HCT116 (cell line): ENCODE measurements around the gene TBCD. TPM values are rescaled to one million over a fixed set of nuclear protein-coding genes. Genes with fewer than 3 reads are reported as not detected.

Experiments
- ATAC-seq: fragments of 200-7000 bp; cut with Tn5 transposase; 2 replicates; pipeline ENCODE4 v1.9.1; 2020; ENCODE audit warnings: mild to moderate bottlenecking, moderate library complexity
- BruUV-seq: library from RNA; stranded (reverse); fragments of 400-500 nt; replicated peaks from 2 replicates; lab custom pipeline; 2021; lab: Mats Ljungman, UMichigan
- CTCF ChIA-PET: fragments of 300-600 bp; sonication (Branson Sonifier 250); formaldehyde crosslinking; loops from one replicate; lab custom pipeline; 2021; ENCODE audit warnings: antibody characterized with exemption; lab: Charles Lee
- POLR2A ChIA-PET: fragments of 300-600, 350-600 bp; sonication (Branson Sonifier 250); formaldehyde crosslinking; loops from one replicate; lab custom pipeline; 2021; ENCODE audit warnings: antibody characterized with exemption; lab: Charles Lee
- RAD21 ChIA-PET, 2 experiments: fragments of 300-600 bp; sonication (Branson Sonifier 250); formaldehyde crosslinking; loops; one replicate each; lab custom pipeline; 2023; ENCODE audit warnings: low total read pairs in 2 of 2; ENCODE audit not compliant: uncharacterized antibody in 2 of 2, unreplicated experiment in 2 of 2, low non-redundant PET in 1 of 2; lab: Charles Lee
- DNase-seq: peaks from one replicate; pipeline ENCODE4 v3.0.0-alpha.2; 2010; ENCODE audit warnings: low read depth, low spot score
- H2AFZ ChIP-seq: fragments of 200-600 bp; shearing (Covaris generic), sonication (generic); 2 replicates; pipeline ENCODE4 v1.6.1; 2017; ENCODE audit warnings: low read depth, mixed run types, mixed read lengths, antibody characterized with exemption, low read length; ENCODE audit not compliant: poor library complexity, severe bottlenecking
- H3K27ac ChIP-seq: 2 replicates; pipeline ENCODE4 v1.5.1; 2012; ENCODE audit warnings: low read depth, low read length
- H3K27me3 ChIP-seq: fragments of 200-600 bp; sonication (generic); 2 replicates; pipeline ENCODE4 v1.6.1; 2016; ENCODE audit warnings: mixed run types, low read length, mixed read lengths; ENCODE audit not compliant: insufficient read depth
- H3K36me3 ChIP-seq, 2 experiments: fragments of 200-500 bp in 1 of 2; fragments of 200-600 bp in 1 of 2; sonication (Bioruptor generic) in 1 of 2; sonication (generic) in 1 of 2; 2 replicates each; pipeline versions ENCODE4 v1.5.1 to v1.6.1; 2014 to 2016; ENCODE audit warnings: low read length in 2 of 2, inconsistent platforms in 1 of 2, mixed read lengths in 1 of 2, mixed run types in 1 of 2; ENCODE audit not compliant: insufficient read depth in 2 of 2, control insufficient read depth in 1 of 2
- H3K4me1 ChIP-seq, 2 experiments: fragments of 200-600 bp in 1 of 2; sonication (generic) in 1 of 2; 2 replicates each; pipeline versions ENCODE4 v1.5.1 to v1.6.1; 2012 to 2017; ENCODE audit warnings: low read length in 2 of 2, inconsistent platforms in 1 of 2, mild to moderate bottlenecking in 1 of 2, mixed read lengths in 1 of 2, mixed run types in 1 of 2, moderate library complexity in 1 of 2; ENCODE audit not compliant: insufficient read depth in 2 of 2, control insufficient read depth in 1 of 2
- H3K4me2 ChIP-seq: fragments of 200-600 bp; sonication (generic); 2 replicates; pipeline ENCODE4 v1.6.1; 2017; ENCODE audit warnings: mixed run types, low read length, mixed read lengths
- H3K4me3 ChIP-seq, 2 experiments: fragments of 200-600 bp in 1 of 2; sonication (generic) in 1 of 2; replicated peaks in 1 of 2; 2 replicates each; pipeline ENCODE4 v1.5.1; 2011 to 2016; ENCODE audit warnings: low read length in 2 of 2, control low read depth in 1 of 2, low read depth in 1 of 2, mild to moderate bottlenecking in 1 of 2, mixed read lengths in 1 of 2, mixed run types in 1 of 2
- H3K79me2 ChIP-seq: fragments of 200-600 bp; sonication (generic); 2 replicates; pipeline ENCODE4 v1.6.1; 2017; ENCODE audit warnings: mild to moderate bottlenecking, mixed run types, low read length, moderate library complexity, mixed read lengths; ENCODE audit not compliant: insufficient read depth
- H3K9ac ChIP-seq: fragments of 200-600 bp; sonication (generic); 2 replicates; pipeline ENCODE4 v1.6.1; 2016; ENCODE audit warnings: low read length, mixed read lengths
- H3K9me2 ChIP-seq: fragments of 200-600 bp; sonication (generic), shearing (Covaris generic); 2 replicates; pipeline ENCODE4 v1.6.1; 2017; ENCODE audit warnings: mixed run types, mild to moderate bottlenecking, moderate library complexity; ENCODE audit not compliant: insufficient read depth
- H3K9me3 ChIP-seq, 2 experiments: fragments of 200-500 bp in 1 of 2; fragments of 200-600 bp in 1 of 2; sonication (Bioruptor generic) in 1 of 2; sonication (generic) in 1 of 2; 2 replicates each; pipeline ENCODE4 v1.6.1; 2014 to 2017; ENCODE audit warnings: low read length in 2 of 2, mixed read lengths in 2 of 2, inconsistent platforms in 1 of 2, low read depth in 1 of 2, mild to moderate bottlenecking in 1 of 2, mixed run types in 1 of 2, moderate library complexity in 1 of 2; ENCODE audit not compliant: control insufficient read depth in 1 of 2, insufficient read depth in 1 of 2
- H4K20me1 ChIP-seq: fragments of 200-600 bp; sonication (generic), shearing (Covaris generic); 2 replicates; pipeline ENCODE4 v1.6.1; 2017; ENCODE audit warnings: mixed run types, mild to moderate bottlenecking, moderate library complexity; ENCODE audit not compliant: insufficient read depth
- CEBPB ChIP-seq: IDR thresholded peaks from 2 replicates; pipeline ENCODE4 v1.6.1; 2012; ENCODE audit warnings: low read depth
- EZH2phosphoT487 ChIP-seq: fragments of 200-600 bp; IDR thresholded peaks from 2 replicates; pipeline ENCODE4 v1.6.1; 2018; ENCODE audit warnings: antibody characterized with exemption, borderline replicate concordance
- FOSL1 ChIP-seq: IDR thresholded peaks from 2 replicates; pipeline ENCODE4 v1.6.1; 2012; ENCODE audit warnings: low read depth
- POLR2A ChIP-seq: IDR thresholded peaks from 2 replicates; pipeline ENCODE4 v1.7.0; 2011; ENCODE audit warnings: borderline replicate concordance; ENCODE audit not compliant: insufficient read depth, insufficient read length; ENCODE audit errors: extremely low read depth
- POLR2AphosphoS5 ChIP-seq: IDR thresholded peaks from 2 replicates; pipeline ENCODE4 v1.6.1; 2011; ENCODE audit warnings: mild to moderate bottlenecking, low read depth, low read length, moderate library complexity
- ZFX ChIP-seq: fragments of 450-650 bp; IDR thresholded peaks from 2 replicates; pipeline ENCODE4 v1.6.1; 2017
- ZNF274 ChIP-seq: fragments of 200-500 bp; sonication (Bioruptor generic); IDR thresholded peaks from 2 replicates; pipeline ENCODE4 v1.6.1; 2014; ENCODE audit warnings: mild to moderate bottlenecking, low read depth, low read length, inconsistent platforms
- intact Hi-C: fragments of 100-400 bp; cut with micrococcal nuclease; formaldehyde crosslinking; loops from 2 replicates; pipeline ENCODE4 v1.10.0; 2022
- total RNA-seq: library from RNA; stranded (reverse); gene quantifications from one replicate; pipeline ENCODE4 v1.2.1, GENCODE V29; 2021; ENCODE audit not compliant: unreplicated experiment
- TF ChIP-seq, protein P1 (sequence below), 3 experiments: fragments of 200-600 bp in 1 of 3; sonication (generic) in 1 of 3; IDR thresholded peaks in 2 of 3; conservative IDR thresholded peaks in 1 of 3; 2 replicates each; pipeline ENCODE4 v1.5.1; 2012 to 2017; ENCODE audit warnings: low read depth in 2 of 3, low read length in 2 of 3, antibody characterized with exemption in 1 of 3, borderline replicate concordance in 1 of 3, control low read depth in 1 of 3, mild to moderate bottlenecking in 1 of 3, mixed read lengths in 1 of 3, mixed run types in 1 of 3, moderate library complexity in 1 of 3; ENCODE audit not compliant: insufficient read depth in 1 of 3
- TF ChIP-seq, protein P2 (sequence below): IDR thresholded peaks from 2 replicates; pipeline ENCODE4 v1.6.1; 2012

TBCD gene
- total RNA-seq, 1 experiment from 2014 or later = 152 TPM

DNA sequence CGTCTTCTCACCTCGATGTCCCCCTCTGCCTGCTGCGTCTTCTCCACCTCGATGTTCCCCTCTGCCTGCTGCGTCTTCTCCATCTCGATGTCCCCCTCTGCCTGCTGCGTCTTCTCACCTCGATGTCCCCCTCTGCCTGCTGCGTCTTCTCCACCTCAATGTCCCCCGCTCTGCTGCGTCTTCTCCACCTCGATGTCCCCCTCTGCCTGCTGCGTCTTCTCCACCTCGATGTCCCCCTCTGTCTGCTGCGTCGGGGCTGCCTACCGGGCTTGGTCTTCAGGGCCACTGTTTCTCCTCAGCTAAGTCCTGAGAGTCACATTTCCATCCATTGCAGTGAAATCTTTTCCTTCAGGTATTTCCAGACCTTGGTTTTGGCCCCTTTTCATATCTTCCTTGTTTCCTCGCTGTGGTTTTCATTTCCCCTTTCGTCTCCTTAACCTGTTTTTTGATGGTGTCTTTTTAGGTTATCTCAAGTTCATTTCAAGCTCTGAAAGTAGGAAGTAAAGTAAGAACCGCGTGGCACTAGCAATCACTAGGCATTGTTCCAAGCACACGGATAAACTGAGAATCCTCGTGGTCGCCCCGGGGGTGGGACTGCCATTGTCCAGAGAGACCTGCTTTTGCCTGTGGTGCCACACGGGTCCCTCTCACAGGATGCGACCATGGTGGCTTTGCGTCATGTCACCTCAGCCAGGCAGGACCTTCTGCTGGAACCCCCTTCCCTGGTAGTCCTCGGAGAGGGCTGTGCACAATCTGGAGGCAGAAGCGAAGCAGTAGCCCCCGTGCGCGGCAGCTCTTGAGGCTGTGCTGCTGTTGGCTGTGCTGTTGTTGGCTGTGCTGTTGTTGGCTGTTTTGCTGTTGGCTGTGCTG, 97.4 kb downstream of the TBCD start (continued):
- TF ChIP-seq, protein P1, sequence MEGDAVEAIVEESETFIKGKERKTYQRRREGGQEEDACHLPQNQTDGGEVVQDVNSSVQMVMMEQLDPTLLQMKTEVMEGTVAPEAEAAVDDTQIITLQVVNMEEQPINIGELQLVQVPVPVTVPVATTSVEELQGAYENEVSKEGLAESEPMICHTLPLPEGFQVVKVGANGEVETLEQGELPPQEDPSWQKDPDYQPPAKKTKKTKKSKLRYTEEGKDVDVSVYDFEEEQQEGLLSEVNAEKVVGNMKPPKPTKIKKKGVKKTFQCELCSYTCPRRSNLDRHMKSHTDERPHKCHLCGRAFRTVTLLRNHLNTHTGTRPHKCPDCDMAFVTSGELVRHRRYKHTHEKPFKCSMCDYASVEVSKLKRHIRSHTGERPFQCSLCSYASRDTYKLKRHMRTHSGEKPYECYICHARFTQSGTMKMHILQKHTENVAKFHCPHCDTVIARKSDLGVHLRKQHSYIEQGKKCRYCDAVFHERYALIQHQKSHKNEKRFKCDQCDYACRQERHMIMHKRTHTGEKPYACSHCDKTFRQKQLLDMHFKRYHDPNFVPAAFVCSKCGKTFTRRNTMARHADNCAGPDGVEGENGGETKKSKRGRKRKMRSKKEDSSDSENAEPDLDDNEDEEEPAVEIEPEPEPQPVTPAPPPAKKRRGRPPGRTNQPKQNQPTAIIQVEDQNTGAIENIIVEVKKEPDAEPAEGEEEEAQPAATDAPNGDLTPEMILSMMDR (IDR thresholded peaks at IDR 0.05 in 2 of 3, conservative IDR thresholded peaks at IDR 0.05 in 1 of 3; ENCODE audit: borderline replicate concordance in 1 of 3, insufficient read depth in 1 of 3, low read depth in 2 of 3, low read length in 2 of 3) = no peak
- TF ChIP-seq CEBPB = no peak
- TF ChIP-seq, protein P2, sequence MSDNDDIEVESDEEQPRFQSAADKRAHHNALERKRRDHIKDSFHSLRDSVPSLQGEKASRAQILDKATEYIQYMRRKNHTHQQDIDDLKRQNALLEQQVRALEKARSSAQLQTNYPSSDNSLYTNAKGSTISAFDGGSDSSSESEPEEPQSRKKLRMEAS = no peak

DNA sequence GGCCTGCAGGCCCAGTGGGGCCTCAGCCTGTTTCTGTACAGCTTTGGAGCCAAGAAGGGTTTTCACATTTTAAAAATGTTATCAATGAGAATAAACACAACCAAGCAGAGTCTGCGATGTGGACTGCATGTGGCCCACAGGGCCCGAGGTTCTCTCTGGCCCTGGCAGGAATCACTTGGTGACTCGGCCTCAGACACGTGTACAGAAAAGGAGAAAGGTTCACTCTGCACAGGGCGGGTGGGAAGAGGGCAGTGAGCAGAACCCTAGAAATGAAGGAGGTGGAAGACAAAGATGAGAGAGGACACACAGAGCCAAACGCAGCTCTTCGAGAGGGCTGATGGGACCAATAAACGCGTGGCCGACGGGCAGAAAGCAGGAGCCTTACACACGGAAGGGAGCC, 99.5 kb downstream of the TBCD start:
- ChIA-PET CTCF (no interaction called here), POLR2A (no interaction called here), RAD21 (no interaction called here)
- no peak overlapping the region for H3K9ac ChIP-seq
- no peak overlapping the region for H3K4me3 ChIP-seq
- no TSS peak for BruUV-seq
- no peak overlapping the region for H3K4me2 ChIP-seq
- H3K4me1 ChIP-seq = peaks cover 2 to 19% of the 10 kb centered on the region in 2 experiments; a peak in 3 of 4 replicates
- ATAC-seq = no peak
- H4K20me1 ChIP-seq = no peaks in the 10 kb centered on the region
- no peaks in the 10 kb centered on the region for H3K27me3 ChIP-seq
- no peak overlapping the region for H2AFZ ChIP-seq
- H3K79me2 ChIP-seq = peaks cover 16% of the 10 kb centered on the region
- no peaks in the 10 kb centered on the region for H3K9me2 ChIP-seq
- no peaks in the 10 kb centered on the region for H3K9me3 ChIP-seq
- intact Hi-C loops = no loop called here
- peaks cover 0 to 8% of the 10 kb centered on the region in 2 experiments; a peak in 3 of 4 replicates for H3K36me3 ChIP-seq
- DNase-seq = no peak
- TF ChIP-seq ZFX = no peak
- no peak for TF ChIP-seq FOSL1
- no peak for TF ChIP-seq POLR2A
- TF ChIP-seq ZNF274 = no peak
- no peak for TF ChIP-seq EZH2phosphoT487
- no peak for TF ChIP-seq POLR2AphosphoS5
- H3K27ac ChIP-seq = no peak overlapping the region
